HL-60/S4 treated with retinoic acid at 250 ng/mL for 4 days and 3 days (cell line): ENCODE results near the gene AMOTL2.

Source experiments
- in situ Hi-C: fragments of 300-500 bp; cut with MboI; formaldehyde crosslinking; loops from 2 replicates; pipeline ENCODE4 v1.7.0; 2022; ENCODE audit warnings: low sequenced_read_pairs

AMOTL2 gene

GRCh38 chr3:134380249-134380648, 6.0 kb upstream of the AMOTL2 start:
- in situ Hi-C loops, result no loop called here

- in situ Hi-C loops, result no loop called here
These were observed 4.6 kb upstream of the AMOTL2 start for GRCh38 chr3:134378818-134379217.

DNA sequence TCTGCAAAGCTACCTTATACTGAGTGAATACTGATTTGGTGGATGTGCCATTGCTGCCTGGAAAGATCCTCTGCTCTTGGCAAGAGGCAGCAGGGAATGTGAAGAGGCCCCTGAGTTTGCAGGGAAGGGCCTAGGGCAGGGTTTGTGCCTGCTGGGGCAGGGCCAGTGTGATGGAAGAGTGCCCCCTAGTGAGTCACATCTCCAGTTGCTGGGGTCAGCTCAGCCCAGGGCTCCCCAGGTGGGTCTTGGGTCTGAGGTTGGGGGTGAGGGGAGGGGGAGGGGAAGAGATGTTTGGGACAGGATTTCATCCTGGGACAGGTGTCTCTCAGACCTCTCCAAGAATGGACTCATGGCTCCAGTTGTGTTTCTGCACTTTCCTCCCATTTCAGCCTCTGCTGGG, 4.1 kb upstream of the AMOTL2 start:
- in situ Hi-C loops, result no loop called here

DNA sequence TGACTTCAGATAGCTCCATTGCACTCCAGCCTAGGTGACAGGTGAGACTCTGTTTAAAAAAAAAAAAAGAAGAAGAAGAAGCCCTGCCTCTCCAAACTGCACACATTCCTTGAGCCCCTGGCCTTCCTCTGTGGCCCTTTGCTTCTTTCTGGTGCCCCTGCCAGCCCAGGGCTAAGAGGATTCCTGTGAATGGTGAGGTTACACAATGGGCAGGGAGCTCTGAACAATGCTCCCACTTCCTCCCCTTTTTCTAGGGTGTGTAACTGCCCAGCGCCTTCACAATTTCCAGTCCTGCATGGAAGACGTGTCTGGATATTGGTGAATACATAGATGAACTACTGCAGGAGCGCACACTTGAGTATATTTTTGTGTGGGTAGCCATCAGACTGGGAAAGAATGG, 3.6 kb upstream of the AMOTL2 start:
- in situ Hi-C loops, result no loop called here

DNA sequence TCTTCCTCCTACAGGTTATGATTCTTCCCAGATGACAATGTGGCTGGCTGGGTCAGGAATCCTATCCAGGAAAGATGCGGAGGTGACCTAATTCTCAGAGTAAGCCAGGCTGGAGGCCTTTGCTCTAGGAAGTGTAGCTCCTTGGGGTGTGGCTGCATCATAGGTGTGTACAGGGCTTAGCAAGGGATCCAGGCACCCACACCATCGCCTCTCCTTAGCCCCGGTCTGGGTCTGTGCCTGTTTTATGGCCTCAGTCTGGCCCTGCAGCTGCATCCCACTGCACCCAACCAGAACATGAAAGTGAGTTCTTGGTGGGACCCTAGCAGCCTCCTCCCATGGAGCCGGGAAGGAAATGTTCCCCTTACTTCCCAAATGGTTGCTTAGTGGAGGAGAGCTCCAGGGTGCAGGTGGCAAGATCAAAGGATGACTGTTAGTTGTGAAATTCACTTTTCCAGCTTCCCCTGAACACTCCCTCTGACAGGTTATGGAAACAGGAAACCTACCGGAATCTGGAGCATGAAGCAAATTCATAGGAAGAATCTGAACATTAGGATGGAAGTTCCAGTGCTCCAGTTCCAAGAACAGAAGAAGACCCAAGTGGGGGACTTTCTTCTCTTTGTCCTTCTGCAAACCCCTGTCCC, 2.7 kb upstream of the AMOTL2 start:
- in situ Hi-C loops, result no loop called here

DNA sequence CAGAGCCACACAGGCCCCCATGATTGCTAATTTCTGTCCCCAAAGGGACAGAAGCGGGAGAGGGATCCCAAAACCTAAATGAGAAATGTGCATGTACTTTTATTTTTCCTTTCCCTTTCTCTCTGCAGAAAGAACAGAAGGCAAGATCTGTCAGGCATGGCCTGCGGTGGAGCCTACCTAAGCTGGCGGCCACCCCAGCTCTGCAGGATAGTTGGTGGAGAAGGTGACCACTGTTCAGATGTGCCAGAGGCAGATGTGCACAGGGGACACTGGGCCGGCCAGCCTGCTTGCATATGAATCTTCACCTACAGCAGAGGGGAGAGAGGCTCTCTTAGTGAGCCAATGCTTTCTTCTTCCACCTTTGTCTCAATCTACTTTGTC, 2.1 kb upstream of the AMOTL2 start:
- in situ Hi-C loops, result no loop called here

DNA sequence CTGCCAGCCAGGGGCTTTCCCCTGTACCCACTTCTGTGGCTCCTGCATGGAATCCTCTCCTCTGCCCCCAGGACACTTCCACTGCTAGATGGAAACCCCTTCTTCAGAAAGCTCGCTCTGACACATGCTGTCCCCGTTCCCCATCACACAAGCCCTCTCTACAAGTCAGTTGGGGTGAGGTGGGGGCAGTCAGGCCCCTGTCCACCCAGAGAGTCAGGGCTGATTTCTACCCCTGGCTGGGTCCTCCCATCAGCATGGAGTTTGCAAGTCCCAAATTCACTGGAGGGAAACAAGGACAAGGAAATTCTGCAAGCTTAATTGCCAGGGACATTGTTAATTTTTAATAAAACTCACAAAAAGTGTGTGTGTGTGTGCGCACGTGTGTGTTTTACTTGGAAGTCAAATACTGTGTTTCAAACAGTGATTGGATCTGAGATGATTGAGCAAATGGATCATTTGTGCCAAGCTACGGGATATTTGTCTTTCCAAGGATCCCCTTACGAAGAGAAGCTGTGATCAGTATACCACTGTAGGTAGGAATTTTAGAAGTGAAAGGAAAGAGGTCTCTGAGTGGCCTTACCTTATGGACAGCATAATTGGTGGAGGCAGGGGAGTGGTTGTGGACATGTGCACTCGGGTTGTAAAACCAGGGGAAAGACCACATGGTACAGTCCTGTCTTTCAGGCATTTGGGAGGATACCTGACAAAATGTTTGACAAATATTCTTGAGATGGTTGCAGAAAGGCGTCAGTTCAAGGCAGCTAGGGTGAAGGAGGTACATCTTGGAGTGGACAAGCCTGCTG, 1.5 kb upstream of the AMOTL2 start:
- in situ Hi-C loops, result no loop called here

DNA sequence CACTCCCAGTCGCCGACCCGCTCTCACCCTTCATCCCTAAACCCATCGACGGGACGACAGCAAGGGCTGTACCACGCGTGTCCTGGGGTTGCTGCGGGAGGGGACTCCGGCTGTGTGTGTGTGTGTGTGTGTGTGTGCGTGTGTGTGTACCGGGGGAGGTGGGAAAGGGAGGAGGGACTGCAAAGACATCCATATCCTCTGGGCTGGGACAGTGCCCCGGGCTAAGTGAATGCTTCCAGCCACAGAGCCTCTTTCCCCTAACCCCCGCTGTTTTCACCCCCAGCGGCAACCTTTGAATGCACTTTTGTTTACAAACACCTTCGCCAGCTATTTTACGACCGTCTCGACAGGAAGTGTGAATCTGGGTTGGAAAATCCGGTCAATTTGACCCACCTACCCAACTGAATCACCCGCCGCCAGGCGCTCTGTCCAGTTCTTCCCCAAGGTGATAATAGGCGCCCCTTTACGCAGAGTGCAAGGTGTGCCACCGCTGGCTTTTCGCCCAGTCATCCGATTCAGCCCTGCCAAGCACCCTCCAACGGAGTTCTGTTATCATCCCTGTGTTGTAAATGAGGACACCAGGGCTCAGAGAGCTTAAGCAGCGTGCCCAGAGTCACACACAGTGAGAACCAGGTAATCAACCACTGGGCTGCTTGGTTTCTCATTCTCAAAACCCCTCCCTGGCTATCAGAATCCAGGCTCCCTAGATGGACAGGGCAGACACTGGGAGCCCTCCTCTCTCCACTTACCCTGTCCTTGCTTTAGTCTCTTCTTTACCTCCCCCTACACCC, 739 bp upstream of the AMOTL2 start:
- in situ Hi-C loops, result no loop called here

GRCh38 chr3:134373271-134374104, 759 bp downstream of the AMOTL2 start:
- in situ Hi-C loops, result no loop called here

GRCh38 chr3:134372396-134373270, 1.6 kb downstream of the AMOTL2 start:
- in situ Hi-C loops, result no loop called here

DNA sequence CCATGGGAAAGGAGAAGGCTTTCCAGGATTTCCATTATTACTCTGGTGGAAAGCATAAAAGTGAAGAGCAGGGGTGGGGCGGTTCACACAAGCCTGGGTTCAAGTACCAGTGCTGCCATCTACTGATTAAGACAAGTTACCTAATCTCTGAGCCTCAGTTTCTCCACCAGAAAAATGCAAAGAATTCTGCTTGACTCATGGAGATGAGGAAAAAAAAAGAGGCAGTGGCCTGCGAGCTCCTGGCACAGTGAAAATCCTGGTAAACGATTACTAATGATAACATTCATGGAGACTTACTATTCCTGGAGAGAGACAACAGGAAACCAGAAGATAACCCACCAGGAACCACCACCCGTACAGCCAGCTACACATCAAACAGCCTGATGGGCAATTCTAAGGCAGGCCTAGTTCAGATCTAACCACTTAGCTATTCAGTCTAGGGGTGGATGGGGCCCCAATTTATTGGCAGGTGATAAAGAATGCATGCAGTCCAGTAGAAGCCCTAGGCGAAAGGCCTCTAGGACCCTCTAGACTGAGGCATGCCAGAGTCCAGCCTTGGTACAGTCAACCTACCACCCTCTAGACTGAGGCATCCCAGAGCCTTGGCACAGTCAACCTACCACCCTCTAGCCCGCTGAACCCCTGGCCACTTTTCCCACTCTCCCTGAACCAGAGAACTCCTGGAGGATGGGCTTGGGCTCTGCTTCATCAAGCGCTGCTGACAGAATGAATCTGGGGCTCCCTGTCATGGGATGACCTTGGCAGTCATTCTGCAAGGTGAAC, 2.5 kb downstream of the AMOTL2 start:
- in situ Hi-C loops, result no loop called here

DNA sequence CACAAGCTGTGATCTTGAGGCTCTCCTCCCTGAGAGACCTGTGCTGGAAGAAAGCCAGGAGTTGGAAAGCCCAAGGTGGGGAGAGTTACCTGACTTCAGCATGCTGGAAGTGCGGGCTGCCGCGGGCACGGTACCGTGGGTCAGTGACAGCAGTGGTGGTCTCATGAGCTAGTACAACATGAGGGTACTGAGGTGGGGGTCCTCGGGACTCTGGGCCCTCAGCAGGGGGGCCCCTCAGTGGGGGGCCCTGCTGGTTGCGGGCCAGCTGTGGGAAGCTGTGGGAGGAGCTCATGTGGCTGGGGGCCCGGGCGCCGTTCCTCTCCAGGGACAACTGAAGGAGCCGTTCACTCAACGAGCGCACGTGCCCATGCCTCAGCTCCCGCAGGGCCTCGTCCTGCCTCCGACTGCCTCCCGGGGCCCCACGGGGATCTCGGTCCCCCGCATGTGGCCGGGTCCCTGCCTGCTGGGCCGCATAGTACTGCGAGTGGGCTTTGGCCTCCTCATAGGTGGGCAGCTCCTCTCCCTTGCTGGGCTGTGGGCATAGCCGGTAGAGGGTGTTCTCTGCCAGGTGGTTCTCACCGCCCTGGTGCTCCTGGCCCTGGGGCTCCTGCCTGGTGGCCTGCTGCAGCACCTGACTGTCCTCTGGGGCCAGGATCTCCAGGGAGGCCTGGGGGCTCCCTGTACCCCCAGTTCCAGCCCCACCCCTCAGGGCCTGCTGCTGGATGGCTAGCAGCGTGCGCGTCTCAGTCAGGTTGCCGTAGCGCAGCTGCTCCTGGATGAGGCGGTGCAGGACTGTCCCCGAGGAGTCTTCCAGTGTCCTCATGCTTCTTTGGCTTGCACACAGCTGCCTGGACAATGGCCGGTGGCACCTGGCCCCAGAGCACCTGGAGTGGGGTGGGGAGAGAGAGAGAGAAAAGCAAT, 3.4 kb downstream of the AMOTL2 start:
- in situ Hi-C loops, result no loop called here

DNA sequence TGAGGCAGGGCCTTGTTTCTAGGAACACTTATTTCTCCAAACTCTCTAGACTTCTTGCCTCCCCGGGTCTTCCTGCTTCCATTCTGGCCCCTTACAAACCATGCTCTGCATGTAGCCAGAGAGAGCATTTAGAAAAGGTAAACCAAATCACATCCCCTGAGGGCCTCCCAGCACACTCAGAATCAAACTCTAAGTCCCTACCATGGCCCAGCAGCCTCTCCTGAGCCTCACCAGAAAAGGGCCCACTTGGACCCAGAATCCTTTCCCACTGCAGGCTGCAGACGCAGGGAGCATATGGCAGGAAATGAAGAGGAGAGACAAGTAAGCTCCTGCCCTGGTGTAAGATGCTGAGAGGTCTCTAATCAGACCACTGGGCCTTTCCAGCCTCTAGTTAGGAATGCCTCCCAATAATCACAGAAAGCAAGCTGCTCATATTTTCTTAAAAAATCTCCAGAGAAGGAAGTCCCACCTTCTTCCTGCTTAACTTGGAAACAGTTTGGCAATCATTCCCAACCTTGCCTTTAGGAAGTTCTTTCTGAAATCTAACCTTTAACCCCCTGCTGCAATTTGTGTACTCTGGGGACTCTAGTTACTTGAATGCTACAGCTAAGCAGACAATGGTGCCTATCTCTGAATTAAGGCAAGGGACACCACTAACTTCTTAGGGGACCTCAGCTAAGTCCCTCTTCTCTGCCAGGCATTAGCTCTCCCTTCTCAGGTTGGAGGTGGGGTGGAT, 4.2 kb downstream of the AMOTL2 start:
- in situ Hi-C loops, result no loop called here

- in situ Hi-C loops, result no loop called here
These were observed 5.0 kb downstream of the AMOTL2 start for GRCh38 chr3:134369231-134369741.

GRCh38 chr3:134368751-134369105, 5.5 kb downstream of the AMOTL2 start:
- in situ Hi-C loops, result no loop called here

DNA sequence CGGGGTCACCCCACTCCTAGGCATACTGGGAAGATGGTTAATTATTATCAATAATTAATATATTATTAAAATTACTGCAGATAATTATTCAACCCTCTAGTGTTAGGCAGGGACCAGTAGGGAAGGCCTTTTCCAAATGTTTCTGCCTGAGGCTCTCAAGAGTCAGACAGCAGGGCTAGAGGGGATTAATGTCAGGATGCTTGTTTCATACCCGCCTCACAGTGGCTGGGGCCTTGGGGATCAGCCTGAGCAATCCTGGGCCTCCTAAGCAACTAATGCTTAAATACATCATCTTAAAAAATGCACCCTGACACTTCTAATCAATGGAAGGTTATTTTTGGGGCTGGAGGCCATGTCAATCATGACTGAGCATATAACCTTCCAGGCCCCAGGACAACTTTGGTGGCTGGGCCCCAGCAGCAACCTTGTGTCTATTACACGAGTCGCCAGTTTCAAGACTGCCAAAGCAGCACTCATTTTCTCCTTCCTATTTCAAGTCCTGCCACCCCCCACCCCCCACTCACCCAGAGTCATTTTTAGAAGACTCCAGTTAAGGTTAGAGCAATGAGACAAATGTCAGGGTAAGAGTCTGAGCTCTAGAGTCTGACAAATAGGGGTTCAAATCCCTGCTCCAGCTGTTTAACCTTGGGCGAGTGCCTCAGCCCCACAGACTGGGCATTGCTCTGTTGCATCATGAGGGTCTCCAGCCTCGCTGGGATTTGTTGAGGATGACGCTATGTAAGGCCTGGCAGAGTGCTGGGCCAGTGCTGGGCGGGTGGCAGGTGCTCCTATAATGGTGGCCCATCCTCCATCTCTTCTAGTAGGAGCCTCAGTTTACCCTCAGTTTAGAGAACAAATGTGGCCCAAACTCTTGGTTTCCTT, 6.1 kb downstream of the AMOTL2 start:
- in situ Hi-C loops, result no loop called here
